WI38 (cell line): ENCODE data around the gene LITAF.
"Not testable (repeated sequence)": the region's sequence is repeated elsewhere in the genome, so short reads cannot be mapped to it uniquely, and the experiment has no call there.

Experiments
- H3K4me3 ChIP-seq: 2 replicates; pipeline ENCODE4 v1.5.1; 2011; ENCODE audit warnings: low read depth, mild to moderate bottlenecking, control low read depth, low read length
- CTCF ChIP-seq: IDR thresholded peaks from 2 replicates; pipeline ENCODE4 v1.5.1; 2012; ENCODE audit warnings: low read depth, mild to moderate bottlenecking, control low read depth, low read length

Gene LITAF

GRCh38 chr16:11604783-11605563 is 18.3 kb upstream of the LITAF start:
- H3K4me3 ChIP-seq: no peak overlapping the region
- TF ChIP-seq CTCF: no peak

- H3K4me3 ChIP-seq: not testable (repeated sequence)
These were observed 17.6 kb upstream of the LITAF start for GRCh38 chr16:11604296-11604695.

- no peak for TF ChIP-seq CTCF
- no peak overlapping the region for H3K4me3 ChIP-seq
These were observed 16.6 kb upstream of the LITAF start for GRCh38 chr16:11603331-11603750.

GRCh38 chr16:11602321-11602720 is 15.6 kb upstream of the LITAF start:
- H3K4me3 ChIP-seq: no peak overlapping the region
- no peak for TF ChIP-seq CTCF

GRCh38 chr16:11601911-11602310 is 15.2 kb upstream of the LITAF start:
- TF ChIP-seq CTCF: no peak
- H3K4me3 ChIP-seq: no peak overlapping the region

GRCh38 chr16:11601425-11601824 is 14.7 kb upstream of the LITAF start:
- TF ChIP-seq CTCF: no peak

DNA sequence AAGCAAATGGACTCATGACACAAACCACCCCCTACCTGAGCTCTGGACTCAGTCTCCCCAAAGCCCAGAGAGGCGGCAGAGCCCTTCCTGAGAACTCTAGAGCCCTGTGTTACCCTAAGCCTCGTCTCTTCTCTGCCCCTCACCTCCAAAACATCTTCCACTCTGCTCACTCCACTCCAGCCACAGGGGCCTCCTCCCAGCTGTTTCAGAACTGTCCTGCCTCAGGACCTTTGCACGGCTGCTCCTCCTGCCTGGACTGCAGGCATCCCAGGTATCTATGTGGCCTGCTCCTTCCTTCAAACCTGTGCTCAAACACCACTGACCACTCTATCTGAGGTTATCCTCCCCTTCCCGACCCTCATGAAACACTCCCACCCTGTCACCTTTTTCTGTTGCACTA is 12.9 kb upstream of the LITAF start:
- no peak for TF ChIP-seq CTCF
- H3K4me3 ChIP-seq: no peak overlapping the region

More at GRCh38 chr16:11601425-11601824, 14.7 kb upstream of the LITAF start:
- H3K4me3 ChIP-seq: no peak overlapping the region
